Muscle of leg (tissue), 11 donors: Measurements from ENCODE around the gene CIBAR2. TPM values are rescaled to one million over a fixed set of nuclear protein-coding genes. Genes with fewer than 3 reads are reported as not detected.
"Not testable (repeated sequence)": the region's sequence is repeated elsewhere in the genome, so short reads cannot be mapped to it uniquely, and the experiment has no call there.

Experiments
- DNase-seq: peaks from one replicate; pipeline ENCODE4 v3.0.0; 2013
- H3K27ac ChIP-seq: one replicate; pipeline ENCODE4 v1.5.1; 2013; ENCODE audit warnings: mild to moderate bottlenecking, low read length, control low read depth
- H3K27me3 ChIP-seq: one replicate; pipeline ENCODE4 v1.6.1; 2013; ENCODE audit warnings: low read length; ENCODE audit not compliant: control insufficient read depth, insufficient read depth
- H3K36me3 ChIP-seq: one replicate; pipeline ENCODE4 v1.6.1; 2013; ENCODE audit warnings: low read length; ENCODE audit not compliant: control insufficient read depth, insufficient read depth
- H3K4me1 ChIP-seq: one replicate; pipeline ENCODE4 v1.6.1; 2013; ENCODE audit warnings: low read length; ENCODE audit not compliant: control insufficient read depth, insufficient read depth
- H3K4me3 ChIP-seq: one replicate; pipeline ENCODE4 v1.5.1; 2013; ENCODE audit warnings: low read length, control low read depth
- H3K9me3 ChIP-seq: replicated peaks from 2 replicates; pipeline ENCODE4 v1.6.1; 2013; ENCODE audit warnings: low read depth, low read length; ENCODE audit not compliant: control insufficient read depth
- WGBS: methylation state at CpG from one replicate; pipeline ENCODE4 v1.1.5; 2013; ENCODE audit warnings: missing lambda C conversion rate; ENCODE audit not compliant: insufficient coverage; 5-methylcytosine and 5-hydroxymethylcytosine counted together
- polyA plus RNA-seq, 8 donors: library from polyadenylated mRNA; unstranded; fragments of 120-200 nt; gene quantifications; one replicate each; pipeline versions ENCODE4 v1.2.1 to v1.2.3, GENCODE V29; 2013; ENCODE audit warnings: inconsistent platforms in 1 of 8, low replicate concordance in 1 of 8; ENCODE audit not compliant: insufficient read length in 8 of 8, insufficient read depth in 1 of 8
- total RNA-seq: library from RNA; stranded (reverse); fragments of 120-200 nt; gene quantifications from one replicate; pipeline ENCODE4 v1.2.4, GENCODE V29; 2013

CIBAR2 gene
- total and polyA plus RNA-seq, 9 donors = 0.18 to 0.30 TPM; not detected in 7

DNA sequence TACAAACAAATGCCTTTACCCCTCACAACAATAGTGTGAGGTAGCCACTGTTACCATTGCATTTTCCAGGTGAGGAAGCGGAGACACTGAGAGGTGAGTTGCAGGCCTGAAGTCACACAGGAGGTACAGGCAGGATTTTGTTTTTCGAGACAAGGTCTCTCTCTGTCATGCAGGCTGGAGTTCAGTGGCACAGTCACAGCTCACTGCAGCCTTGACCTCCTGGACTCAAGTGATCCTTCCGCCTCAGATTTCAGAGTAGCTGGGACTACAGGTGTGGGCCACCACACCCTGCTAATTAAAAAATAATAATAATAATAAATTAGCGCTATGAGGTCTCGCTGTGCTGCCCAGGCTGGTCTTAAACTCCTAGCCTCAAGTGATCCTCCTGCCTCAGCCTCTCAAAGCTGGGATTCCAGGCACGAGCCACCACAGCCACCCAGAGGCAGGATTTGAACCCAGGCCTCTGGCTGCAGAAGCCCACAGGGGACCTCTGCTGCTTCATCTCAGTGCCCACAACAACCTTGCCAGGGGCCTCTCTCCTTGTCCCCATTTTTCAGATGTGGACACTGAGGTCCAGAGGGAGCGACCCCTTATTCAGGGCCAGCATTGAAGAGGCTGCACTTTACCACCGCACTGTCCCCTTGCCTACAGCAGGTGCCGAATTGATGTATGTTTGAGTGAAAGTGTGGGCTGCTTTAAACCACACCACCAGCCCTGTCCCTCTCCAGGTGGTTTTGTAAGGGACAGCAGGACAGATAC, 16.0 kb upstream of the CIBAR2 start:
- DNase-seq = no peak
- no peaks in the 10 kb centered on the region for H3K27me3 ChIP-seq
- no peak overlapping the region for H3K4me3 ChIP-seq
- peaks cover 60% of the 10 kb centered on the region for H3K4me1 ChIP-seq
- no peak overlapping the region for H3K27ac ChIP-seq
- H3K36me3 ChIP-seq = no peaks in the 10 kb centered on the region
- peaks cover 3% of the 10 kb centered on the region for H3K9me3 ChIP-seq
- WGBS = 92% methylated on average over 6 of the region's 9 CpGs

DNA sequence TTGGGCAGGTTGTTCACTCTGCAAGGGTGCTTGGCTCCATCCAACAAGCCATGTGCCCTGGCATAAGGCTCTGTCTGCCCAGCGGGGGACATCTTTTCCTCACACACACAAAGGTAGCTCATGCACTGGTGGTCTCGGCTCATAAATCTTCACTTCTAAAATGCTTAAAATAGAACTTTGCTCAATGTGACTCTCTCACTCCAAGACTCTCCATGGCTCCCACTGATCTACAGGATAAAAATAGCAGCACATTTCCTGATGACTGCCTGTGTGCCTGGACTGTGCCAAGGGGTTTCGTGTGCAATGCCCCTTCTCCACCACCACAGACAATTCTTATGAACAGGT, 15.1 kb upstream of the CIBAR2 start:
- no peaks in the 10 kb centered on the region for H3K27me3 ChIP-seq
- peak overlapping the region; percentile 96 for H3K27ac ChIP-seq
- H3K36me3 ChIP-seq = no peaks in the 10 kb centered on the region
- no peak for DNase-seq
- H3K4me3 ChIP-seq = no peak overlapping the region
- peaks cover 3% of the 10 kb centered on the region for H3K9me3 ChIP-seq
- H3K4me1 ChIP-seq = peaks cover 62% of the 10 kb centered on the region
- WGBS = 63% methylated on average over 2 of the region's 3 CpGs

DNA sequence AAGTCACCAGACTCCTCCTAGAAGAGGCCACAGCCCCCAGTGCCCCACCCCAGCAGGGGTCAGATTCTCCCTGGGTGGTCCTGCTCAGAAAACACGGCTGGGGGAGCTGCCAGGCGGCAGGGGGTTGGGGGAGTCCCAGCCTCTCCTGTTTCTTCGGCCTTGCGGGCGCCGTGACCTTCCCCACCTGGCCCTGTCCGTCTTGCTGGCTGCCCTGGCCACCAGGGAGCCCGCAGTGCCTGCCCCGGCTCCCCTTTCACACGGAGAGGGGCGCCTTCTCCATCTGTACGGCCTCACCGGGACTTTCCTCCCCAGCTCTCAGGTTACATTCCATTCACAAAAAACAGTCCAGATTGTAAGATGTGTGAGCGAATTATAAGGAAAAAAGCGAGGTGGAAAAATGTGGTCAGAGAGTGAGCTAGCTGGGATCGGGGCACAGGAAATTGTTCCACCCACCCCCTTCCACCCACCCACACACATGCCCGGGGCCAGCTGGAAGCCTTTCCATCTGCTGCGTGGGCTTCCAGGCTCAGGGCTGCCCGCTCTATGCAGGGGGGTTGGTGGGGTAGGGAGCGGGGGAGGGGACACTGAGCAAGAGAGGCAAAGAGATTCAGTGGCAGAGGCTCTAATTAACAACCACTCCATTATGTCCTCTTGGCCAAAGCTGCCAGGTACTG, 14.6 kb upstream of the CIBAR2 start:
- Histone ChIP-seq H3K36me3 (no peaks in the 10 kb centered on the region), H3K9me3 (peaks cover 3% of the 10 kb centered on the region), H3K27ac (peak overlapping the region; percentile 96), H3K27me3 (no peaks in the 10 kb centered on the region), H3K4me3 (no peak overlapping the region), H3K4me1 (peaks cover 62% of the 10 kb centered on the region)
- WGBS = 14% methylated on average over 8 of the region's 20 CpGs
- peak; percentile 96 for DNase-seq

DNA sequence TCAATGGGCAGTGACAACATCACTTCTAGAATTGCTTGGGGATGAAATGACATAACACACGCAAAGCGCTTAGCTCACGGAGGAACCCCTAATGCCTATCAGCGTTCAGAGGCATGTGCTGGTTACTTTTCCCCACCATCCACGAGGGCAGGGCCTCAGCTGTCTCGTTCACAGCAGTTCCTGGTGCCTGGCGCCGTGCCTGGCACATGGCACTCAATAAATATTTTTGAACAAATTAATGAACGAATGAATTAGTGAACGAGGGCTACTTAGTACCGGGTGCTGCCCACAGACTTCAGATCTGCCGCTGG, 14.1 kb upstream of the CIBAR2 start:
- Histone ChIP-seq H3K4me1 (peaks cover 62% of the 10 kb centered on the region), H3K27ac (peak overlapping the region; percentile 96), H3K9me3 (peaks cover 3% of the 10 kb centered on the region), H3K27me3 (no peaks in the 10 kb centered on the region), H3K4me3 (no peak overlapping the region), H3K36me3 (no peaks in the 10 kb centered on the region)
- 40% methylated on average over 8 of the region's 12 CpGs for WGBS
- DNase-seq = peak; percentile 83

DNA sequence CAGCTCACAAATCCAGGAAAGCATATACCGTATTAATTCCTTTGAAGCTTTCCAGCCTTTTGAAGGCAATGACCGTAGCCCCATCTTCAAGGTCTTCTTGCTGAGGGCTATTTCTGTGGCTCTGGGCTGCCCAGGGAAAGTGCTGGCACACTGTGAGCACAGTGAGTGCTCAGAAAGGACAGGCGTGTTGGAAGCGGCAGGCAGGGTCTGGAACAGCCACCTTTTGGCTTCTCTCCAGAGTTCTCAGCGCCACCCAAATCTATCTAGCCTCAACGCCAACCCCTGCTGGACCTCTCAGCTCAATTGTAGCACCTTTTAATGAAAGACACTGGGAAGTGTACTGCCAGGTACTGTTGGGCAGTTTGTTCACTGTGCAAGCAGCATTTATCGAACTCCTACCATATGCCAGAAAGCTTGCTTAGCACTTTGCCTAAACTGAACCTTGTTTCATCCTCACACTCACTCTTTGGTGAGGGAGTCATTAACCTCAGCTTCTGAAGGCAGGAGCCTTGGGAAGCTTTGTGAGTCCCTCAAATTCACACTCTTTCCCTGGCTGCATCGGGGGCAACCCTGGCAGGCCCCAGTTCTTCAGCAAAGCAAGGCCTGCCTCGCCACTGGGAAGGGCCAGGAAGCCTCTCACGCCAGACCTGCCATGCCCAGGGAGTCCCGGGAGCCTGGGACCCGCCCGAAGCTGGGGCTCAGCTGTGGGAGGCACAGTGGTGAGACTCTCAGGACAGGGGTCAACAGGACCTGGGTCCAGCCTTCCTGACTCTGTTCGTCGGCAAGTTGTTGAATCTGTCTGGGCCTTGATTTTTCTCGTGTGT, 13.5 kb upstream of the CIBAR2 start:
- no peak for DNase-seq
- WGBS = 89% methylated on average over 10 of the region's 16 CpGs
- peak overlapping the region; percentile 96 for H3K27ac ChIP-seq
- H3K4me1 ChIP-seq = peaks cover 58% of the 10 kb centered on the region
- no peaks in the 10 kb centered on the region for H3K27me3 ChIP-seq
- H3K4me3 ChIP-seq = no peak overlapping the region
- no peaks in the 10 kb centered on the region for H3K36me3 ChIP-seq
- peaks cover 3% of the 10 kb centered on the region for H3K9me3 ChIP-seq

DNA sequence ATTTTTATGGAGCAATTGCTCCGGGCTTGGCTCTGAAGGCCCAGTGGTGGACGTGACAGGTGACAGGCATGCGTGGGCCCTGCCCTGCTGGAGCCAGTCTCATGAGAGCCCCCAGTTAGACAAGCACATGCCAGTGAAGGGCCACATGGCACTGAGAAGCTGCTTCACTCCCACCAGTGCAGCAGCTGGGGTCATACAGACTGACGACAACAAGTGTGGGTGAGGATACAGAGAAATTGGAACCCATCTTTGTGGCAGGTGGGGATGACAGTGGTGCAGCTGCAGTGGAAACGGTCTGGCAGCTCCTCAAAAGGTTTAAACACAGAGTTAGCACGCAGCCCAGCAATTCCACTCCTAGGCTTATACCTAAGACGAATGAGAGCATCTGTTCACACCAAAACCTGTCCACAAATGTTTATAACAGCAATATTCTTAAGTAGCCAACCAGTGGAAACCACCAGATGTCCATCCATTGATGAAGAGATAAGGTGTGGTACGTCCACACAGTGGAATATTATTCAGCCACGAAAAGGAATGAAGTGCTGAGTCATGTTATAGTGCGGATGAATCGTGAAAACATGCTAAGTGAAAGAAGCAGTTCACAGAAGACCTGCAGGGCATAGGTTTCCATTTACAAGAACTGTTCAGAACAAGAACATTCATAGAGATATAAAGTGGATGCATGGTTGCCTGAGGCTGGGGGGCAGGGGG, 12.5 kb upstream of the CIBAR2 start:
- peaks cover 3% of the 10 kb centered on the region for H3K9me3 ChIP-seq
- DNase-seq = peak; percentile 86
- H3K4me1 ChIP-seq = peaks cover 49% of the 10 kb centered on the region
- H3K4me3 ChIP-seq = no peak overlapping the region
- H3K27me3 ChIP-seq = no peaks in the 10 kb centered on the region
- 76% methylated on average over 11 of the region's 11 CpGs for WGBS
- peak overlapping the region; percentile 92 for H3K27ac ChIP-seq
- no peaks in the 10 kb centered on the region for H3K36me3 ChIP-seq

DNA sequence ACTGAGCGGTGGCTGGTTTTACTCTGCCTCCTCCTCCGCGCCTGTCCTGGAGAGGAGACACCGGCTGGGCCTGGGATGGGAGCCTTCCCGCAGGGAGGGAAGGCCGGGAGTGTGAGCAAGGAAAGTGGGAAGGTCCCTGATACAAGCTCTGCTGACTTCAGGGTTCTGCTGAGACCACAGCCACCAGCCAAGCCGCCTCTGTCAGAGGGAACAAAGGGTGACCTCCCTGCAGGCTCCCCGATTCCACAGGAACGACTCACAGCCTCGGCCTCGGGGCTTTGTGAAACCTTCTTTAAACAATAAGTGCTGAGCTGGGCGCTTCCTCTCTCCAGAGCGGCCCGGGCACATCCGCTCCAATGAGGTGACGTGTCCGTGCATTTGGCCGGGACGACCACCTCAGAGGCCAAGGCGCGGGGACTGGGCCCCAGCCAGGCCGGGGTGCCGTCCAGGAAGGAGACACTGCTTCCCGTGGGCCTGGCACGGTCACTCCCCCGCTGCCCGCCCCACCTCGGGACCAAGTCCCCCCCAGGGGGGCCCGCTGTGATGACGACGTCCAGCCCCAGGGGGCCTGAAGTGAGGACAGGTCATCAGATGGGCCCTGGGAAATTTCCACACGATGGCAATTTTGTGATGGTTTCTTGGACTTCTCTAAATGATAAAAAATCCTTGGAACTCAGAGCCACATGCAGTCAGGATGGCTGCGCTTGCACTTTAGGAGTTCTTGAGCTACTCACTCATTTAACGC, 11.8 kb upstream of the CIBAR2 start:
- WGBS = 45% methylated on average over 30 of the region's 34 CpGs
- no peaks in the 10 kb centered on the region for H3K36me3 ChIP-seq
- H3K27ac ChIP-seq = peak overlapping the region; percentile 92
- H3K4me1 ChIP-seq = peaks cover 46% of the 10 kb centered on the region
- H3K9me3 ChIP-seq = peaks cover 3% of the 10 kb centered on the region
- H3K4me3 ChIP-seq = no peak overlapping the region
- no peaks in the 10 kb centered on the region for H3K27me3 ChIP-seq
- peak; percentile 82 for DNase-seq

DNA sequence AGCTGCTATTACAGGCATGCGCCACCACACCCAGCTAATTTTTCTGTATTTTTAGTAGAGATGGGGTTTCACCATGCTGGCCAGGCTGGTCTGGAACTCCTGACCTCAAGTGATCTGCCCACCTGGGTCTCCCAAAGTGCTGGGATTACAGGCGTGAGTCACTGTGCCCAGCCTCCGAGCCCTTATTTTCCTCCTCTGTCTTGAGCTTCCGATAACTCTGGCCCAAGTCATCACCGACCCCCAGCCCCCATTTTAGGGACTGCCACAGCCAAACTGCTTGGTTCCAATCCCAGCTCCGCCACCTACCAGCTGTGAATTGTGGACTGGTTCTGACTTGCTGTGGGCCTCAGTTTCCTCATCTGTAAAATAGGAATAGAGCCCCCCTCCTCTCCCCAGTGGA, 11.2 kb upstream of the CIBAR2 start:
- not testable (repeated sequence) for DNase-seq, H3K4me3 ChIP-seq, H3K9me3 ChIP-seq, H3K36me3 ChIP-seq, H3K27me3 ChIP-seq
- WGBS = 100% methylated on average over 3 of the region's 6 CpGs
- Histone ChIP-seq H3K4me1 (peaks cover 43% of the 10 kb centered on the region), H3K27ac (peak overlapping the region; percentile 92)

DNA sequence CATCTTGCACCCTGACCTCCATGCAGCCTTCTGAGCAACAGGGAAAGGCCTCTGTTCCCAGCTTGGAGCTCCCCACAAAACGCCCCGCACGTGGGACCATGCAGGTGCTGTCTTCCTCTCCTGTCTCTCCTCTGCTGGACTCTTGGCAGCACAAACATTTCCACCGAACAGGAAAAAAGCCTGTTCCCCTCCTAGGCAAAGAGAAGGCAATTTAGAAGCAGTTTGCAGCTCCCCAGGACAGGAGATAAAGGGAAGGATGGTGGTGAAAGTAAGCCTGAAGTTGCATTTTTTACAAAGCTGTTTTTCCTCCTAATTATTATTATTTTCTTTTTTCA, 7.7 kb upstream of the CIBAR2 start:
- no peaks in the 10 kb centered on the region for H3K36me3 ChIP-seq
- peaks cover 21% of the 10 kb centered on the region for H3K4me1 ChIP-seq
- no peak for DNase-seq
- H3K9me3 ChIP-seq = peaks cover 5% of the 10 kb centered on the region
- WGBS = 30% methylated on average over 2 of the region's 4 CpGs
- no peak overlapping the region for H3K4me3 ChIP-seq
- H3K27ac ChIP-seq = no peak overlapping the region
- H3K27me3 ChIP-seq = no peaks in the 10 kb centered on the region
